NCI-H1930 (cell line): ENCODE results near the gene C17orf107.
"Not testable (repeated sequence)": the region's sequence is repeated elsewhere in the genome, so short reads cannot be mapped to it uniquely, and the experiment has no call there.

ENCODE experiments used
- DNase-seq, 2 experiments: peaks; one replicate each; lab custom pipeline; 2025; lab: John Stamatoyannopoulos, UW

C17orf107 gene

GRCh38 chr17:4900231-4901107 is 1.1 kb downstream of the C17orf107 start:
- DNase-seq: peak; percentile 50 to 55

- DNase-seq: no peak
Measured at GRCh38 chr17:4901108-4901647, 1.8 kb downstream of the C17orf107 start.

- no peak for DNase-seq
Measured at GRCh38 chr17:4901648-4902344, 2.5 kb downstream of the C17orf107 start.

GRCh38 chr17:4902540-4902939 is 3.2 kb downstream of the C17orf107 start:
- no peak for DNase-seq

- DNase-seq: peak; percentile 67 to 74
Measured at GRCh38 chr17:4903051-4903818, 3.9 kb downstream of the C17orf107 start, which contains the start of gene CHRNE. Gene CHRNE, minus strand, starts transcription at chr17:4903098. Its CDS starts 35 bp downstream, at chr17:4903063.

GRCh38 chr17:4906642-4907041 is 7.3 kb downstream of the C17orf107 start:
- not testable (repeated sequence) for DNase-seq

GRCh38 chr17:4908301-4908700 is 9.0 kb downstream of the C17orf107 start:
- no peak for DNase-seq

- peak; percentile 40 to 45 for DNase-seq
Measured at GRCh38 chr17:4908711-4909496, 9.6 kb downstream of the C17orf107 start.

GRCh38 chr17:4913994-4914393 is 14.7 kb downstream of the C17orf107 start:
- DNase-seq: no peak

GRCh38 chr17:4914551-4914950 is 15.2 kb downstream of the C17orf107 start:
- not testable (repeated sequence) for DNase-seq

- no peak for DNase-seq
Measured at GRCh38 chr17:4919511-4920047, 20.2 kb downstream of the C17orf107 start.

GRCh38 chr17:4920351-4921048 is 21.2 kb downstream of the C17orf107 start:
- DNase-seq: no peak

- DNase-seq: no peak
Measured at GRCh38 chr17:4921320-4921719, 22.0 kb downstream of the C17orf107 start.

- not testable (repeated sequence) for DNase-seq
Measured at GRCh38 chr17:4926577-4927335, 27.4 kb downstream of the C17orf107 start.

- no peak for DNase-seq
Measured at GRCh38 chr17:4928881-4929280, 29.5 kb downstream of the C17orf107 start.

GRCh38 chr17:4931963-4932362 is 32.6 kb downstream of the C17orf107 start, which contains the start of gene GP1BA:
Gene GP1BA, plus strand, starts transcription at chr17:4932277. Its CDS starts 328 bp downstream, at chr17:4932605.
- DNase-seq: no peak

GRCh38 chr17:4932756-4933155 is 33.4 kb downstream of the C17orf107 start:
- no peak for DNase-seq

- DNase-seq: no peak
Measured at GRCh38 chr17:4933646-4934045, 34.3 kb downstream of the C17orf107 start.
